ENCODE measurements around the gene LSM12. TPM values are rescaled to one million over a fixed set of nuclear protein-coding genes. Genes with fewer than 3 reads are reported as not detected.
A peak's percentile ranks its signal among the peaks of the same experiment; 100 is the strongest.

The LSM12 gene
- total RNA-seq, 1 donor from 2014 or later: 55.4 TPM

- Mint-ChIP-seq H3K9me3 (ENCODE audit: low read depth) (no peaks in the 10 kb centered on the region), H3K27me3 (no peaks in the 10 kb centered on the region), H3K4me3 (ENCODE audit: low read depth) (peak overlapping the region; percentile 99), H3K27ac (peak overlapping the region; percentile 97), H3K4me1 (ENCODE audit: low read depth) (peaks cover 9% of the 10 kb centered on the region), H3K36me3 (ENCODE audit: insufficient read depth) (peaks cover 1% of the 10 kb centered on the region)
- TF ChIP-seq CTCF (IDR thresholded peaks at IDR 0.05; ENCODE audit: unreplicated experiment): peak; percentile 8
- DNase-seq (ENCODE audit: low spot score, unreplicated experiment): no peak
Measured at GRCh38 chr17:44014133-44014436, 52.4 kb downstream of the LSM12 start.

- H3K4me3 Mint-ChIP-seq (ENCODE audit: low read depth): peak overlapping the region; percentile 33
- H3K4me1 Mint-ChIP-seq (ENCODE audit: low read depth): peaks cover 13% of the 10 kb centered on the region
- H3K27me3 Mint-ChIP-seq: peaks cover 6% of the 10 kb centered on the region
- H3K9me3 Mint-ChIP-seq (ENCODE audit: low read depth): no peaks in the 10 kb centered on the region
- peaks cover 1% of the 10 kb centered on the region for H3K36me3 Mint-ChIP-seq (ENCODE audit: insufficient read depth)
- TF ChIP-seq CTCF (IDR thresholded peaks at IDR 0.05; ENCODE audit: unreplicated experiment): no peak
- no peak for DNase-seq (ENCODE audit: low spot score, unreplicated experiment)
- no peak overlapping the region for H3K27ac Mint-ChIP-seq
Measured at GRCh38 chr17:44012874-44013273, 53.6 kb downstream of the LSM12 start.

DNA sequence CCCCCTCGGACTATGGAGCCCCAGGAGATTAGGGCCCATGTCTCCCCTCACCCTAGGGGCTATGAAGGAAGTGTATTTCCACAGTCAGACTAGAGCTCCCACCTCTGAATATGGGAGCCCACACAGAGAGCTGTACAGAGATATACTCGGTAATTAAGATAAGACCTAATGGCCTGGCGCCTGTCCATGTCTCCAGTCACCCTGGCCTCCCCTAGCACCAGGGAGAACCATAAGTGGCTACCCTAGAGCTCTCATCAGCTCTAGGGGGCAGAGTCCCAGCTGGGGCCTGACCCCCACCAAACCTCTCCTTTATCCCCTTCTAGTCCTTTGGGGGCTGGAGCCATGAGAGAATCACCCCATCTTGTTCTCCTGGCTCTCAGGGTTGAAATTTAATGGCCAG, 54.1 kb downstream of the LSM12 start:
- peaks cover 8% of the 10 kb centered on the region for H3K27me3 Mint-ChIP-seq
- peaks cover 16% of the 10 kb centered on the region for H3K4me1 Mint-ChIP-seq (ENCODE audit: low read depth)
- no peak for TF ChIP-seq CTCF (IDR thresholded peaks at IDR 0.05; ENCODE audit: unreplicated experiment)
- H3K4me3 Mint-ChIP-seq (ENCODE audit: low read depth): no peak overlapping the region
- H3K9me3 Mint-ChIP-seq (ENCODE audit: low read depth): no peaks in the 10 kb centered on the region
- H3K36me3 Mint-ChIP-seq (ENCODE audit: insufficient read depth): peaks cover 1% of the 10 kb centered on the region
- no peak for DNase-seq (ENCODE audit: low spot score, unreplicated experiment)
- H3K27ac Mint-ChIP-seq: no peak overlapping the region

GRCh38 chr17:44011876-44012275, 54.6 kb downstream of the LSM12 start:
- Mint-ChIP-seq H3K9me3 (ENCODE audit: low read depth) (no peaks in the 10 kb centered on the region), H3K27ac (no peak overlapping the region), H3K4me1 (ENCODE audit: low read depth) (peaks cover 16% of the 10 kb centered on the region), H3K36me3 (ENCODE audit: insufficient read depth) (peaks cover 1% of the 10 kb centered on the region), H3K4me3 (ENCODE audit: low read depth) (no peak overlapping the region), H3K27me3 (peaks cover 8% of the 10 kb centered on the region)
- no peak for TF ChIP-seq CTCF (IDR thresholded peaks at IDR 0.05; ENCODE audit: unreplicated experiment)
- no peak for DNase-seq (ENCODE audit: low spot score, unreplicated experiment)

DNA sequence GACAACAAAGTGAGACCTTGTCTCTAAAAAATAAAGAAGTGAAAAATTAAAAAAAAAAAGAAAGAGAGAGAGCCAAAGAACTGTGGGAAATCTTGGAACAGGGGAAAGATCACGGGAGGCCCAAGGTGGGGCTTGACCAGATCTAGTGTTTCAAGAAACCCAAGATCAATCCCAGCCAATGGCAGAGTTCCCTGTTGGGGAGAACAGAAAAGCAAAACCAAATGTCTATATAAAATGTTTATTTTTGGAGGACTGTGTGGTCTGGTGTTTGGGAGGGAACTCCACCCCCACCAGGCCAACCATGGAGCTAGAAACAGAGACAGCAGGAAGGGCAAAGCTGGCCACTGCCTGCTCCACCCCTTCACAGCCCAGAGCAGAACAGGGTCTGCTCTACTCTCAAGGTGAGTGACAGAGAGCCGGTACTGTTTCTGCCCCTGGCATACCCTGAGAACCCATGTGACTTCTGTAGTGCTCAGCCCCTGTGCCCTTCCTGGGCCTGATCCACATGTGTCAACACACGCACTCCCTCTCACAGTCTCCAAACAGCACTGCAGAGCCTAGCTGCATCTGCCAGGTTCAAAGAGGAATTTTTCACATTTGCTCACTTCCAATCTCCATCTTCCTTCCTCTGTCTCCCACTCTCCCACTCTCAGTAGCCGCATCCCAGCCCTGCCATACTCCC, 55.4 kb downstream of the LSM12 start:
- no peak overlapping the region for H3K27ac Mint-ChIP-seq
- H3K9me3 Mint-ChIP-seq (ENCODE audit: low read depth): no peaks in the 10 kb centered on the region
- H3K27me3 Mint-ChIP-seq: peaks cover 13% of the 10 kb centered on the region
- TF ChIP-seq CTCF (IDR thresholded peaks at IDR 0.05; ENCODE audit: unreplicated experiment): no peak
- H3K4me3 Mint-ChIP-seq (ENCODE audit: low read depth): no peak overlapping the region
- H3K36me3 Mint-ChIP-seq (ENCODE audit: insufficient read depth): peaks cover 1% of the 10 kb centered on the region
- DNase-seq (ENCODE audit: low spot score, unreplicated experiment): no peak
- H3K4me1 Mint-ChIP-seq (ENCODE audit: low read depth): peaks cover 19% of the 10 kb centered on the region
